A549 treated with RU486 at 1 μM for 4 hours (cell line): ENCODE measurements around the gene OGFOD1. TPM values are rescaled to one million over a fixed set of nuclear protein-coding genes. Genes with fewer than 3 reads are reported as not detected.

Source experiments
- total RNA-seq: library from RNA; stranded (reverse); fragments of 200-300 nt; extraction: Qiagen RNA extraction; gene quantifications from 5 replicates; pipeline ENCODE4 v1.2.3, GENCODE V29; 2022; ENCODE audit warnings: low read depth

OGFOD1 gene
- 58.4 to 100 TPM (median 74.5 TPM) in 5 replicates for total RNA-seq

GRCh38 chr16:56450986-56451752, at the start of gene OGFOD1, which contains the start of gene NUDT21:
Gene OGFOD1 (plus strand): TSS chr16:56451554. CDS start chr16:56451613, 59 bp downstream.
Gene NUDT21 (minus strand): TSS chr16:56451332. CDS start chr16:56451202, 130 bp downstream.

DNA sequence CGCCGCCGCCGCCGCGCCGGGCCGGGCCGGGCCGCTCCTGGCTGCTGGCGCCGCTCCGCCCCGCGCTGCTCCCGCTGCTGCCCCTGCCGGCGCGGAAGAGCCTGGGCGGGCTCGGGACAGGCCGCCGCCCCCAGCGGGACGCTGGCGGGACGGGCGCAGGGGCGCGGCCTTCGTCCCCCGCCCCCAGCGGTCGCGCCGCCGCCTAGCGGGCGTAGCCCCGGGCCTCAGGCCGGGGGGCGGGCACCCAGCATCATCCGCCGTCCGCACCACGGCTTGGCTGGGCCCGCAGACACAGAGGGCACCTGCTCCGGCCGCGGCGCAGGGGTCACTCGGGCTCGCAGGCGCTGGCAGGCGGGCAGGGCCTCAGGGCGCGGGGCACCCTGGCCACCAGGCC, 25.9 kb upstream of the OGFOD1 start, which contains the start of gene AMFR:
AMFR (minus strand) TSS at position 107 of the 394 bp plus-strand sequence. CDS start 218 bp downstream, outside the sequence.

GRCh38 chr16:56519459-56520250, 68.3 kb downstream of the OGFOD1 start, which contains the start of gene BBS2:
Gene BBS2 (minus strand): TSS chr16:56520024. CDS start chr16:56519862, 162 bp downstream.

Other genes starting within 250 kb of the OGFOD1 start
- 53.9 to 71.2 TPM (median 63.9 TPM) in 5 replicates for gene AMFR, start 26.0 kb upstream of the OGFOD1 start, total RNA-seq
- 105 to 128 TPM (median 110 TPM) in 5 replicates for gene NUDT21, start 222 bp upstream of the OGFOD1 start, total RNA-seq
- 12.0 to 24.6 TPM (median 19.4 TPM) in 5 replicates for gene BBS2, start 68.5 kb downstream of the OGFOD1 start, total RNA-seq
- not detected in 5 replicates for gene MT4, start 113.5 kb downstream of the OGFOD1 start, total RNA-seq
- 0.40 to 0.54 TPM in 2 of 5 replicates, not detected in the others for gene MT3, start 138.0 kb downstream of the OGFOD1 start, total RNA-seq
- gene MT2A, start 157.0 kb downstream of the OGFOD1 start, total RNA-seq: 556 to 952 TPM (median 727 TPM) in 5 replicates
- gene MT1E, start 174.2 kb downstream of the OGFOD1 start, total RNA-seq: 0.95 TPM in 1 of 5 replicates, not detected in the others
- not detected in 5 replicates for gene MT1M, start 181.1 kb downstream of the OGFOD1 start, total RNA-seq
- 17.0 to 21.0 TPM (median 17.8 TPM) in 5 replicates for gene MT1A, start 187.1 kb downstream of the OGFOD1 start, total RNA-seq
- not detected in 5 replicates for gene MT1B, start 200.3 kb downstream of the OGFOD1 start, total RNA-seq
- 10.9 to 16.8 TPM (median 11.8 TPM) in 5 replicates for gene MT1F, start 206.4 kb downstream of the OGFOD1 start, total RNA-seq
- gene MT1G, start 216.5 kb downstream of the OGFOD1 start, total RNA-seq: not detected in 5 replicates
- gene MT1H, start 218.3 kb downstream of the OGFOD1 start, total RNA-seq: not detected in 5 replicates
- gene MT1X, start 230.9 kb downstream of the OGFOD1 start, total RNA-seq: 177 to 256 TPM (median 193 TPM) in 5 replicates